Uterus (tissue), 4 donors: ENCODE data around the gene UACA. TPM values are rescaled to one million over a fixed set of nuclear protein-coding genes. Genes with fewer than 3 reads are reported as not detected.

Experiments
- DNase-seq, 2 donors: peaks; one replicate each; pipeline ENCODE4 v3.0.0-alpha.2; 2019 to 2020
- H3K27ac ChIP-seq, 2 donors: fragments of 200-600 bp; sonication (generic); 1 replicate in 1 of 2; 2 replicates in 1 of 2; pipeline ENCODE4 v1.5.1; 2016 to 2018
- H3K27me3 ChIP-seq, 2 donors: fragments of 200-600 bp; sonication (generic); one replicate each; pipeline ENCODE4 v1.5.1; 2018 to 2019; ENCODE audit warnings: control low read depth in 1 of 2
- H3K36me3 ChIP-seq, 2 donors: fragments of 200-600 bp; sonication (generic); one replicate each; pipeline ENCODE4 v1.5.1; 2019; ENCODE audit warnings: control low read depth in 1 of 2
- H3K4me1 ChIP-seq, 2 donors: fragments of 200-600 bp; sonication (generic); one replicate each; pipeline ENCODE4 v1.5.1; 2018 to 2019; ENCODE audit warnings: control low read depth in 1 of 2
- H3K4me3 ChIP-seq, 2 donors: fragments of 200-600 bp; sonication (generic); 1 replicate in 1 of 2; 2 replicates in 1 of 2; pipeline ENCODE4 v1.5.1; 2018 to 2019; ENCODE audit warnings: mild to moderate bottlenecking in 1 of 2
- H3K9me3 ChIP-seq, 2 donors: fragments of 200-600 bp; sonication (generic); one replicate each; pipeline ENCODE4 v1.5.1; 2019; ENCODE audit warnings: control low read depth in 1 of 2
- CTCF ChIP-seq, 4 experiments: fragments of 200-600 bp in 2 of 4; fragments of 450-650 bp in 2 of 4; sonication (generic) in 2 of 4; IDR thresholded peaks; one replicate each; pipeline ENCODE4 v1.5.1; 2016 to 2019; ENCODE audit warnings: antibody characterized with exemption in 4 of 4, mild to moderate bottlenecking in 2 of 4, moderate library complexity in 1 of 4
- POLR2A ChIP-seq, 2 donors: fragments of 450-650 bp; IDR thresholded peaks; one replicate each; pipeline ENCODE4 v1.6.1; 2016; ENCODE audit warnings: antibody characterized with exemption in 2 of 2, mild to moderate bottlenecking in 1 of 2, moderate library complexity in 1 of 2
- intact Hi-C: fragments of 100-400 bp; cut with DNase I; formaldehyde crosslinking; loops from one replicate; pipeline ENCODE4 v1.15.1; 2023; ENCODE audit warnings: low total_unique reads
- total RNA-seq, 4 donors: library from RNA; depleted of rRNA in 3 of 4; stranded (reverse); fragments of >200 nt in 3 of 4; gene quantifications; one replicate each; pipeline versions ENCODE4 v1.1.0 to v1.2.4, GENCODE V29; 2014 to 2023
- donor health status: DM: yes; HTN: yes; CAD: no.

The UACA gene
- total RNA-seq, 4 donors from 2014 or later = 20.9 to 147 (median 60.6) TPM

GRCh38 chr15:70628549-70628896 lies 134.8 kb downstream of the UACA start:
- H3K27me3 ChIP-seq = no peaks in the 10 kb centered on the region
- H3K9me3 ChIP-seq = no peaks in the 10 kb centered on the region
- intact Hi-C loops = no loop called here
- no peak overlapping the region for H3K4me3 ChIP-seq
- H3K36me3 ChIP-seq = no peaks in the 10 kb centered on the region
- no peaks in the 10 kb centered on the region for H3K4me1 ChIP-seq
- H3K27ac ChIP-seq = no peak overlapping the region
- no peak for DNase-seq
- TF ChIP-seq CTCF (IDR thresholded peaks at IDR 0.05) (no peak), POLR2A (IDR thresholded peaks at IDR 0.05) (no peak)

- no peak overlapping the region for H3K27ac ChIP-seq
- H3K4me1 ChIP-seq = no peaks in the 10 kb centered on the region
- intact Hi-C loops = no loop called here
- peaks cover 0 to 2% of the 10 kb centered on the region in 2 donors for H3K36me3 ChIP-seq
- H3K9me3 ChIP-seq = no peaks in the 10 kb centered on the region
- TF ChIP-seq CTCF (IDR thresholded peaks at IDR 0.05) = no peak
- TF ChIP-seq POLR2A (IDR thresholded peaks at IDR 0.05) = no peak
- H3K4me3 ChIP-seq = no peak overlapping the region
- no peak for DNase-seq
- H3K27me3 ChIP-seq = no peaks in the 10 kb centered on the region
Measured at GRCh38 chr15:70627734-70628548, 135.4 kb downstream of the UACA start.

GRCh38 chr15:70627322-70627721 lies 136.0 kb downstream of the UACA start:
- DNase-seq = no peak
- Histone ChIP-seq H3K4me3 (no peak overlapping the region), H3K4me1 (no peaks in the 10 kb centered on the region), H3K9me3 (no peaks in the 10 kb centered on the region), H3K27me3 (no peaks in the 10 kb centered on the region), H3K36me3 (peaks cover 0 to 4% of the 10 kb centered on the region in 2 donors), H3K27ac (no peak overlapping the region)
- TF ChIP-seq CTCF (IDR thresholded peaks at IDR 0.05) = no peak
- no peak for TF ChIP-seq POLR2A (IDR thresholded peaks at IDR 0.05)
- intact Hi-C loops = no loop called here

- Histone ChIP-seq H3K9me3 (no peaks in the 10 kb centered on the region), H3K4me3 (no peak overlapping the region), H3K36me3 (peaks cover 0 to 4% of the 10 kb centered on the region in 2 donors), H3K4me1 (no peaks in the 10 kb centered on the region), H3K27me3 (no peaks in the 10 kb centered on the region), H3K27ac (no peak overlapping the region)
- no peak for DNase-seq
- TF ChIP-seq CTCF (IDR thresholded peaks at IDR 0.05) (no peak), POLR2A (IDR thresholded peaks at IDR 0.05) (no peak)
- intact Hi-C loops = no loop called here
Measured at GRCh38 chr15:70625438-70625837, 137.9 kb downstream of the UACA start.

- TF ChIP-seq POLR2A (IDR thresholded peaks at IDR 0.05) (no peak), CTCF (IDR thresholded peaks at IDR 0.05) (no peak)
- H3K36me3 ChIP-seq = peaks cover 0 to 4% of the 10 kb centered on the region in 2 donors
- intact Hi-C loops = no loop called here
Measured at GRCh38 chr15:70625011-70625410, 138.3 kb downstream of the UACA start.

More at GRCh38 chr15:70625011-70625410, 138.3 kb downstream of the UACA start:
- no peak for DNase-seq
- H3K27ac ChIP-seq = no peak overlapping the region
- H3K4me3 ChIP-seq = no peak overlapping the region
- H3K27me3 ChIP-seq = no peaks in the 10 kb centered on the region
- no peaks in the 10 kb centered on the region for H3K4me1 ChIP-seq
- no peaks in the 10 kb centered on the region for H3K9me3 ChIP-seq
